NCI-H526 (cell line): ENCODE measurements around the gene GPRIN3.

Experiments
- DNase-seq, 2 experiments: peaks; one replicate each; lab custom pipeline; 2025; lab: John Stamatoyannopoulos, UW

The GPRIN3 gene

DNA sequence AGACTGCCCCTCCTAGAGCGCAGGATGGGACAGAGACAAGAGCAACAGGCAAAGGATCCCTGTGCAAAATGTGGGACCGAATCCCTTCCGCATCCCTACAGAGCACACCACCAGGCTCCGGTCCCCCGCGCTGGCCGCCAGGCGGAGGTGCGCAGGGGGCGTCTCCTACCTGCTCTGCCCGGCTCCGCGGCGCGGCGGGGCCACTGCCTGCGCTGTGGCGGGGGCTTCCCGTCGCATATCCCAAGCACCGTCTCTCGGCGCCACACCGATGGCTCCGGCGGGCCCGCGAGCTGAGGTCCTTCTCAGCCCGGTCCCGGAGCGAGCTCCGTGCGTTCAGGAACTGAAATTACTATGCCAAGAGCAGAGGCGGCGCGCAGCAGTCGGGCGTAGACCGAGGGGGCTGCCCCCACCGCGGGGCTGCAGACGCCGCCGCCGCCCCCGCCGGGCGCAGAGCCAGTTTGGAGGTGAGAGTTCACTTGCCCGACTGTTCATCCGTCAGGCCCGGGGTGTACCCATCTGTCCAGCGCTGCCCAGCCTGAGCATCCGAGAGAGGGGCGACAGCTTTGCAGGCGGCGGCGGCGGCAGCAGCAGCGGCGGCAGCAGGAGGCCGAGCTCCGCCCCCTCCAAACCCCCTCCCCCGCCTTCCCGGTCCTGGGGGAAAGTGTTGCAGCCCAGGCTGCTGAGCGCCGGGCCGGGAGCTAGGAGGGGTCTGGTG, at the start of gene GPRIN3:
Gene GPRIN3, minus strand, starts transcription at position 355 of the 715 bp plus-strand sequence. CDS start 57,690 bp downstream, outside the sequence.
- DNase-seq, result peak; percentile 61 to 82

DNA sequence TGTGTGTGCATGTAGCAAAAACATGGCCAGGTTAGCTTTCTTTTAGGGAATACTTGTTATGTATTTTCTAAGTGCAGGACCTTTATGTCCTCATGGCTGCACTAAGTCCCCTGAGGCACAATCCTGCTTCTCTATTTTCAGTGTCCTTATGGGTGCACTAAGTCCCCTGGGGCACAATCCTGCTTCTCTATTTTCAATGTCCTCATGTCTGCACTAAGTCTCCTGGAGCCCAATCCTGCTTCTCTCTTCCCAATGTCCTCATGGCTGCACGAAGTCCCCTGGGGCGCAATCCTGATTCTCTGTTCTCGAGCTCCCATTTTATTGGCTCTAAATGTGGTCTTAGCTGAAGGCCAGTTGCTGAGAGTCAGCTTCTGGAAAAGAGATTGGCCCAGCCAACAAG, 49.7 kb upstream of the GPRIN3 start:
- DNase-seq, result no peak

DNA sequence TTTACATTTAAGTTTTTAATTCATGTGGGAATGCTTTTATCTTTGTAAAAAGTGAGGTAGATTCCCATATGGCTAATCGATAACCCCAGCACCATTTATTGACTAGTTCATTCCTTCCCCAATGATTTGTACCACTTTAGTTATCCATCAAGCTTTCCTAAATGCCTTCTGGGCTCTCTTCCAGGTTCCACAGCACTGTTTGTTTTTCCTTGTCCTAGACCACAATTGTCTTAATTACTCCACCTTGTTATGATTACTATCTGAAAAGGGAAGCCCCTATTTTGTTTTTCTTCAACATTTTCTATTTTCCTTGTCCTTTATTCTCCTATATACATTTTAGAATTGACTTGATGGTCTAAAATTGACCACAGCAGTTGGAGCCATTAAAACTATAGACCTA, 48.5 kb upstream of the GPRIN3 start:
- DNase-seq, result no peak

DNA sequence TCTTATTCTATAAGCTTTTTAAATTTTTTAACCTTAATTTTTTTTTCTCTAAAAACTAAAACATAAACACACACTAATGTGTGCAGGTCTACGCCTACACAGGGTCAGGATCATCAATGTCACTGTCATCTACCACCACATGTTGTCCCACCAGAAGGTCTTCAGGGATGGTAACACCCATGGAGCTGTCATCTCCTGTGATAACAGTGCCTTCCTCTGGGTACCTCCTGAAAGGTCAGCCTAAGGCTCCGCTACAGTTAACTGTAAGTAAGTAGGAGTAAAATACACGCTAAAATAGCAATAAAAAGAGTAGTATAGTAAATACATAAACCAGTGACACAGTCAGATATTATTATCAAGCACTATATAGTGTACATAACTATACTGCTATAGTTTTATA, 45.9 kb upstream of the GPRIN3 start:
- DNase-seq, result no peak

DNA sequence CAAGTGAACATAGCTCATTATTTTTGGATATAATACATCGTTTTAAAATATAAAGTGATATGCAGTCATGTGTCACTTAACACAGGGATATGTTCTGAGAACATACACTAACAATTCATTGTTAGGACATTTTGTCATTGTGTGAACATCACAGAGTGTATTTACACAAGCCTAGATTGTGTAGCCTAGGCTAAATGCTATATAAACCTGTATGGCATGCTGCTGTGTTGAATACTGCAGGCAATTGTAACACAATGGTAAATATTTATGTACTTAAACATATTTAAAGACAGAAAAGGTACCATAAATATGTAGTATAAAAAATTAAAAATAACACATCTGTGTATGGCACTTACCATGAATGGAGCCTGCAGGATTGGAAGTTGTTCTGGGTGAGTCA, 44.9 kb upstream of the GPRIN3 start:
- DNase-seq, result no peak

DNA sequence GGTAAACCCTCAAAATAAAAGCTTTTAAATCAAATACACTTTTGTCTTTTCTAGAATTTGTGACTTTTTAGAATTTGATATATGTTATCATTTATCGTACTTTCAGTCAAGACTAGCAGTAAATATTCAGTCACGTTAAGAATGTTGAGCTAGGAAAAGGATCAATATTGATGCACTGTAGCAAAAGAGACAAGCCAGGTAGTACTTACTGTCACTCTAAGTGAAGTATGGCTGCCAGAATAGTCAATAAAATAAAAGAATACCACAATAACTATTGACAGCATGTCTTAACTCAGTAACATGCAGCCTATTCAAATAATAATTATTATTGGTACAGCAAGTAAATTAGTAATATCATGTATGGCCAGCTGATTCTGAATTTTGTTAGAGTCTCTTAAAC, 43.6 kb upstream of the GPRIN3 start:
- no peak for DNase-seq

DNA sequence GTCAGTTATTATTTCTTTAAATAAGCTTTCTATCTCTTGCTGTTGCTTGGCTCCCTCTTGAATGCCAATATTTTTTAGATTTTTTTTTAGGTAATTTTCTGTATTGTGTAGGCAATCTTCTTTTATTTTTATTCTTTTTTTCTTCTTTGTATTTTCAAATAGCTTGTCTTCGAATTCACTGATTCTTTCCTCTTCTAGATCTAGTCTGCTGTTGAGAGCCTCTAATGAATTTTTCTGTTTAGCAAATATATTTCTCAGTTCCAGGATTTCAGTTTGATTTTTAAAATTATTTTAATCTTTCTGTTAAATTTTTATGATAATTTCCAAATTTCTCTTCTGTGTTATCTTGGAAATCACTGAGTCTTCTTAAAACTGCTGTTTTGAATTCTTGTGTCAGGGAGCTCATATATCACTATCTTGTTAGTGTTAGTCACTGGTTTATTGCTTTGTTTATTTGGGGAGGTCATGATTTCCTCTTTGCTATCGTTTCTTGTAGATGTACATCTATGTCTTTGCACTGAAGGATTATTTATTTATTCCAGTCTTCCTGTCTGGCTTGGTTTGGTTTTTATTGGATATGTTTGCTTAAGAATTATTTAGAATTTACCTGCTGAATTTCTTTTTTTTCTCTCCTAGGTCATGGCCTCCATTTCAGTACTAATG, 39.9 kb upstream of the GPRIN3 start:
- DNase-seq, result no peak

DNA sequence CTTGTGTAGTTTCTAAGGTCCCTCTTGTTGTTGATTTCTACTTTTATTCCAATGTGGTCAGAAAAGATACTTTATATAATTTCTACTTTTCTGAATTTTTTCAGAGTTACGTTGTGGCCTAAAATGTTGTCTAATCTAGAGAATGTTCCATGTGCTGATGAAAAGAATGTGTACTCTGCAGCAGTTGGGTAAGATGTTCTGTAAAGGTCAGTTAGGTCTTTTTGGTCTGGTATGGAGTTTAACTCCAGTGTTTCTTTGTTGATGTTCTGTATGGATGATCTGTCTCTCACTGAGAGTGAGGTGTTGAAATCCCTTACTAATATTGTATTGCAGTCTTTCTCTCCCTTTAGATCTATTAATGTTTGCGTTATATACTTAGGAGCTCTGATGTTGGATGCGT, 37.0 kb upstream of the GPRIN3 start:
- no peak for DNase-seq

DNA sequence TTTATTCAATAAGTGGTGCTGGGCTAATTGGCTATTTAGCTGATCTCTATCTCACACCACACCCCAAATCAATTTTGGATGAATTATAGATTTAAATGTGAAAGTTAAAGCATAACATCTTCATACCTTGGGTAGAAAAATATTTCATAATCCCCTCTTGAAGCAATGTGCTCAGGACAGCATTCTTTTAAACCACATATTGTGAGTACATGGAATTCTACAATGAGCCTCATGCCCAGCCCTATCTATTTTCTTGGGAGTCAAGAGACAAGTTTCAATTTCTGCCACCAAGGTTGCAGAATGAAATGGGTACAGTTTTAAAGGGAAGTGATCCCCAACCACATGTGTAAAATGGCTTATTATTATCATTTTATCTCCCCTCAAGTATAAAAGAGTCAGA, 30.6 kb upstream of the GPRIN3 start:
- DNase-seq, result no peak

DNA sequence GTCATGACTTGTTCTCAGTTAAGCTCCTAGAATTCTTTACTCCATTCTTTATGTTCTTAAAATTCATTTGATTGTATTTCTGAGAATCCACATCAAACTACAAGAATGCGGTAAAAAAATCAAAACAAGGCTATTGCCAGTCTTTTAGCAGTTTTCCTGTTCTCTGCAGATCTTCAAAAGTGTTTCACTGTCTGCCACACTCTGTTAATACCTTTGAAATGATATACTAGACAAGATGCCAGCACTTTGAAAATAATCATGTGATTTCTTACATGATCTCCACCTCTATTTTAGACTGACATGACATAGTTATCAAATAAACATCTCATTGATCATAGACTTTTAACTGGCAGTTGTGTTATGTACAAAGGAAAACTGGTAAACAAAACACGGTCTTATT, 30.1 kb upstream of the GPRIN3 start:
- no peak for DNase-seq

DNA sequence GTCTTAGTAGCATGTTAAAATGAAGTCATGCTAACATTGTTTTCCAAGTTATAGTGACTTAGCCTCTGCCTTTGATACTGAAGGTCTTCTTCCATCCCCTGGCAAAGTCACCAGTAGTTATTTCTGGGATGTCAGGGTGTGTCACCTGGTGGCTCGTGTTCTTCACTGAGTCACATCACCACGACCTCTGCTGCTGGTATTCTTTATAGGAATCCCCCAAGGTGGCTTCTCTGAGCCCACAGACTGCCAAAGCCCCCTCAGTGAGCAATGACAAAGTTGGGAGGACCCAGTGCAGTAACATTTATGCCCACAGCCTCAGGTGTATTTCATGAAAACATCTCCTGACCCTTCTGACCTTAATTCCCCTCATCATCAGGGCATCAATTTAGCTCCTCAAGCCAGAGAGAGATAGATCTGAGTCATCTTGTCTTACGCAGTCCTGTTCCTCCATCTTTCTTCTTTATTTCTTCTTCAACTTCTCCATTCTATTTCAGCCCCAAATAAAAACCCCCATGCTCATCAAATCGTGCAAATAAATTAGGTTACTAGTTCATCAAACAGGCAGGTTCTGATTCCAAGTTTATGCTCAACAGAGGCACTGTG, 29.3 kb upstream of the GPRIN3 start:
- no peak for DNase-seq

DNA sequence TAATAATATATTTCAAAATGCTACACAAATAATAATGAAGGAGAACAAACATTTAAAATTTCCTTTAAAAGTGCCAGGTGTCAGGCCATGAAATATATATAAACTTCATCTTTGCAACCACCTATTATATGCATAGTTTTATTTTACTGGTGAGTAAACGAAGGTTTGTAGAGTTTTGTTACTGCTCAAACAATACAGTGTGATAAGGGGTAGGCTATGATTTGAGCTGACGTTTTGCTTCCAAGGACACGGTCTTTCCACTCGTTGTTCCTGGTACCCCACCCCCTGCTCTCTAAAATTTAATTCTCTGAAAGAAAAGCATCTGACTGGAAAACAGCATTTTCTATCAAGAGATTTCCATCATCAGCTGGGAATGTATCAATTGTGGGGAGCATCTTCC, 27.2 kb upstream of the GPRIN3 start:
- no peak for DNase-seq

DNA sequence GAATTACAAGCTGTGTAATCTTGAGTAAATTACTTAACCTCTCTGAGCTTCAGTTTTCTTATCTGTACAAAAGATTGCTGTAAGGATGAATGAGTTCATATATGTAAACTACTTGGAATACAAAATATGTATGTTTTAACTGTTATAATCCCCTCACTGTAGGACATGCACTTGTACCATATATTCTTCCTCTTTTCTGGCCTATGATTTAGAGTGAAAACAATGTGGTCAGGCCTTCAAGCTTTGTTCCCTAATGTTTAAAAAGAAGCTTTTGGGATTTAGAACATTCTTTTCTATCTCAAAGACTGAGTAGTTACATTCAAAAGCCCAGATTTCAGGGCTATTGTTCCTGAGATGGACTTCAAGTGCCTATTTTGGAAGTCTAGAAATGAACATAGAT, 26.7 kb upstream of the GPRIN3 start:
- DNase-seq, result no peak

DNA sequence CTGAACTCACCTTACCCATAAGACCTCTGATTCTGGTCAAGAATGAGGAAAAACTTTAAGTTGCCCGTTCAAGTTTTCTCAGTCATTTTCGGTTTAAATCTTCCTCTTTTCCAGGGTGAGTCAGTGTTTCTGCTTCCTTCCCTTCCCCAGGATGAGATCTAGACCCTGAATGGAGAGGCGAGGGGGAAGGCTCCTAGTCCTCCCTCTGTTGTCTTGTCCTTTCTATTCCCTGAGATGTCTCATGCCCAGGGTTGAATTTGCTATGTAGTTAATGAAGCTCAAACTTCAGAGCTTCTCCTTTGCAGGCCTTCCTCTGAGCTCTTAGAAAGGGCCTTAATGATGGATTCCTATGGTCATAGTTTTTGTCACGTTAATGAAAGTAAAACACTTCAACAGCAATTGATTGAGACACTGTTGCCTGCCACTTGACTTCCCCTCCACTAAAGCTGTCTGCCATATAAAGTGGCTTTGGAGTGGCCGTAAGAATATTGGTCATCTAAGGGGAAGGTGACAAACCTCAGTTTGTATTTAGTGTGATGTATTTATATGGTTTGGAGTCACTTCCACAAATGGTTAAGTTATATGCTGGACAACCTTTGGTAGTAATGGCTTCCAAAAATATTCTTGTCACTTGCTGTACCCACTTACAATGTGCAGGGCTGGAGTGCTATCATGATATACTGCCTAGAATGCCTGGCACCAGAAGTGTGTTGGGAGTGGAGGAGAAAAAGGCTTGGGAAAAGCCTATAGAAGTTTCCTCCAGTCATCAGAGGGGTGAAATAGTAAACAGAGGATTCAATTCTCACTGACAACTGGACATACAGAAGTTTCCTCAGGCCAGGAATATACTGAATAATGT, 24.3 kb upstream of the GPRIN3 start:
- no peak for DNase-seq

DNA sequence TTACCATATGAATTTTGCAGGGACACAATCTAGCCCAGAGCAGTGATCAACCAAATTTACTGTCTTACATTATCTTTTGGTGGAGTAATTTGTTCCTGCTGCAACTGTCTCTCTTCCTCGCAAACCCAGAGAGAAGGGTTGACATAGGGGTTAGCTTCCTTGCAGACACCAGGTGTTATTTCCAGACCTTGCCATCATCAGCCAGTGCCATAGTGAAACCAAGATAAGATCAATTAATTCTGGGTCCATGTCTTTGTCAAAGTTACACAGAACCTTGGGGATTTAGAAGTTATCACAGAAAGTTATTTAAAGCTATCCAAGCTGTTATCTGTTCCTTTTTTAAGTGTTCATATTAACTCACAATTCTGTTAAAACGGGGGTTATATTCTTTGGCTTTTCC, 23.6 kb upstream of the GPRIN3 start:
- DNase-seq, result no peak

DNA sequence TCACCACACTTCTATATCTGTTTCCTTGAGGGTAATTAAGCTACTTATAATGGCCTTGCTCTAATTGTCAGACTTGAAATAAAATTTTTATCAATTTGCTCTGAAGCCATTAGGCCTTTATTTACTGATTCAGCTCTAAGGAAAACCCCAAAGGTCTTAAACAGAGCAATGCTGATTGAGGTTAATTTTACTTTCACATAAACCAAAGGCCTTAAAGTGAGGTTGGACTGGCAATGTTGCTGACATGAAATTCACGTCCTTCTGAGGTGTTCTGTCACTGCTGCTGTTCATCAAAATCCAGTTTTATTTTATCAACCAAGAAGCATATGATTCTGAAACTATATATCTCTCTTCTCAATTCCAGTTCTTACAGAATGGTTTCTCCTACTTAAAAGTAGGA, 21.7 kb upstream of the GPRIN3 start:
- DNase-seq, result no peak

DNA sequence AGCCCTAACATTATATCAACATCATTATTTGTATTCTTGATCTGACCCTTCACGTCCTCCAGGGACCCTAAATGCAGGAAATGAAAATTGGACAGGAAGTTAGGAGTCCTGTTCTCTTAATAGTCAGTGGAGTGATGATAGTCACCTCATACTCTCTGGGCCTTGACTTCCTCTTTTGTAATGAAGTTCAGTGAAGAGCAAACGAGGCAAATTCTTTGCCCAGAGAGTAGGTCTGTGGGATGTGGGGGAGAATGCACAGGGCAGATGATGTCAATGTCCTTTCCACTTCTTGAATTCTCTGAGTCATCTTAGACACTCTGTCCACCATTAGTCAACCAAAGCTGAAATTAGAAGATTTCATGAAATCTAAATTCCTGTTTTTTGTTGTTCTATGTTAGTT, 17.1 kb upstream of the GPRIN3 start:
- DNase-seq, result no peak

DNA sequence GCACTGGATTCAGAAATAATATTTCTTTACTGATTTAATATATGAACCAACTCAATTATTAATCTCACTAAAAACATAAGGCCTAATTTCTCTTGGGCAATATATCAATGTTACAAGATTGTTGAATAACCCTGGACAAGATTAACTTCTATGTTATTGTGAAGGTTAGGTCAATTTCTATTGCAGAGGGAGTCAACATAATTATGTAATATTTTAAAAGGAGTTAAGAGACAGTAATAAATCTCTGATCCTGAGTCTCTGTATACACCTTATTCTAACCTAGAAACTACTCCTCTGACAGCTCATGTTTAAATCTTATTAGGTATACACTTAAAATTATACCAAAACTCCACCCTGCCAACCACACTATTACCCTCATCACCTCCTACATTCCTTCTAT, 15.1 kb upstream of the GPRIN3 start:
- no peak for DNase-seq

DNA sequence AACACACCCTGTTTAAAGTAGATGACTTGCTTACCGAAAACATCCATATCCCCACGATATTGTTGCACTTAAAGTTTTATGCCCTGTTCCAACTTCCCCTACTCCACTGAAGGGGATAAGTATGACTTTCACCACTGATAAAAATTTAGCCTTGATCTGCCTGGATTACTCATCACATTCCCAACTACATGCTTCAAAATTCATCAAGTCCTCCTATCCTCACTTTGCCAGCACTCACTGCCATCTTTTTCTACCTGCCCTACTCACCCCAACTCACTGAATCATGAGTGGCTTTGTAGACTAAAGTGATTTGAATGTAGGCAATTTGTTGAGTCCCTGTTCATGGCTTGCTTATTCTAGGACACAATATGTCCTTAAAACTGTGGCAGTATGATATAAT, 12.2 kb upstream of the GPRIN3 start:
- no peak for DNase-seq

DNA sequence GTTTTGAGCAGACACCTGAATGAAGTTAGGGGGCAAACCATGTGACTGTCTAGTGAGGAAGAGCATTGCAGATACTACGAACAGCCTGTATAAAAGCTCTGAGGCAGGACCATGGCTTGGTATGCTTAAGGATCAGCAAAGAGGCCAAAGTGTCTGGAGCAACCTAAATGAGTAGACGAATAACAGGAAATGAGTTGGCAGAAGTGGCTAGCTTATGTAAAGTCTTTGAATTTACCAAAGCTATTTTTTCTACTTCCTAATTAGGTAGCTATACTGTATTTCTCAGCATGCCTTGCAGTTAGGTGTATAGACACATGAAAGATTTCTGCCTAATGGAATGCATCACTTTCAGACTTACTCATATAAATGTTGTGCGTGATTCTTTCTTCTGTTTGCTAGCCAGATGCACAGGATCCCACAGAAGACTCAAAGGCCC, 9.3 kb upstream of the GPRIN3 start:
- no peak for DNase-seq

DNA sequence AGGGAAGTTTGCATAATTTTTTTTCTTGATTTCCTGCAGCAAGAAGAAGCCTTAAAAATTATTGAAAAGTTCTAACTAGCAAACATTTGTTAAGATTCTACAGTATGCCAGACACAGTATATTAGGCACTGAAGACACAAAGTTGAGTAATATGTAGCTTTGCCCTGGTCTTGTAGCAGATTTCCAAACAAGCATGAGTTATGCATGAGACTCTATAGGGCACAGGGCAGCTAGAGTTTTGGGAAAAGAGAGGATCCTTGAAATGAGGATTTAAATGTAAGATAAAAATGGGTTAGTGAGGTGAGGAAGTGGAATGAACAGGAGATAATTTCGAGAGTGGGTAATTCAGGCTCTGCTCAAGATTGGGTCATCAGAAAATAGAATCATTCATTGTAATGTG, 8.6 kb upstream of the GPRIN3 start:
- DNase-seq, result no peak

DNA sequence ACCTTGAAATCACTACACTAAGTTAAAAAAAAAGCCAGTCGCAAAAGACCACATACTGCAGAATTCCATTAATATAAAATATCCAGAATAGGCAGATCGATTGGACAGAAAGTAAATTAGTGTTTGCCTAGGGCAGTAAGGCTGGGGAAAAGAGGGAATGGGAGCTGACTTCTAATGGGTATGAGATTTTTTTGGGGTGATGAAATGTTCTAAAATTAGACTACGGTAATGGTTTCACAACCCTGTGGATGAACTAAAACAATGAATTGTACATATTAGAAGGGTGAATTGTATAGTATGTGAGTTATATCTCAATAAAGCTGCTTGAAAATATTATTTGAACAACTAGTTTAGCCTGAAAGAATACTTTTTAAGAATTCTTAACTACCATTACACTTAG, 6.7 kb upstream of the GPRIN3 start:
- no peak for DNase-seq

DNA sequence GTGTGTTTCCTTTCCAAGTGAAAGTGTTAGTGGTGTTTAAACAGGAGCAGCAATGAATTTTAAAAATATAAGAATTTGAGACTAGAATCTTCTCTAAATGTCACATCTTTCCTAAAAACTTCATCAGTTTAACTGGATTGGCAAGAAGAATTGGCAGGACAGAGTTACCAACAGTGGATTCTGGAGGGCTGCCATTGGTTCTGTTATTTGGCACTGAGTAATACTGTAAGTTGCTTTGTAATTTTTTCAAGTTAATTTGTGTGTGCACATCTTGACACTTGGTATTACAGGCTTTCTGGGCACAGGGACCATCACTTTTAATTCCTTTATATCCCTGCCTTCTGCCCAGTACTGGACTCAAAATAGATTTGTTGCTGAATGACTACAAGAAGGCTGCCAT, 4.5 kb upstream of the GPRIN3 start:
- DNase-seq, result no peak
